Ovary (tissue), 9 donors: ENCODE measurements around the gene UTP18. TPM values are rescaled to one million over a fixed set of nuclear protein-coding genes. Genes with fewer than 3 reads are reported as not detected.

Source experiments
- DNase-seq, 5 donors: peaks; one replicate each; pipeline ENCODE4 v3.0.0-alpha.2; 2019 to 2020
- H3K27ac ChIP-seq, 2 donors: fragments of 200-600 bp; one replicate each; pipeline versions ENCODE4 v1.5.1 to v1.8.0; 2019 to 2022
- H3K27me3 ChIP-seq: fragments of 200-600 bp; one replicate; pipeline ENCODE4 v1.8.0; 2022
- H3K36me3 ChIP-seq: fragments of 200-600 bp; sonication (generic); one replicate; pipeline ENCODE4 v1.5.1; 2019
- H3K4me1 ChIP-seq: one replicate; pipeline ENCODE4 v1.8.1; 2013; ENCODE audit warnings: mild to moderate bottlenecking, moderate library complexity; ENCODE audit not compliant: insufficient read depth
- H3K4me3 ChIP-seq: fragments of 200-600 bp; sonication (generic); one replicate; pipeline ENCODE4 v1.5.1; 2017
- H3K9me3 ChIP-seq, 2 donors: fragments of 200-600 bp in 1 of 2; sonication (generic) in 1 of 2; one replicate each; pipeline versions ENCODE4 v1.5.1 to v1.8.1; 2013 to 2019; ENCODE audit warnings: mild to moderate bottlenecking in 1 of 2, moderate library complexity in 1 of 2
- CTCF ChIP-seq, 3 donors: fragments of 450-650 bp in 2 of 3; fragments of 200-600 bp in 1 of 3; IDR thresholded peaks; one replicate each; pipeline versions ENCODE4 v1.5.1 to v1.8.0; 2016 to 2022; ENCODE audit warnings: antibody characterized with exemption in 3 of 3, mild to moderate bottlenecking in 1 of 3
- EP300 ChIP-seq: sonication (generic); formaldehyde crosslinking; IDR thresholded peaks from one replicate; pipeline ENCODE4 v1.6.1; 2017; ENCODE audit warnings: antibody characterized with exemption
- POLR2A ChIP-seq: fragments of 450-650 bp; IDR thresholded peaks from one replicate; pipeline ENCODE4 v1.6.1; 2017; ENCODE audit warnings: antibody characterized with exemption, mild to moderate bottlenecking, moderate library complexity
- WGBS, 3 donors: extraction: QIAGEN DNeasy Blood & Tissue Kit in 1 of 3; methylation state at CpG; one replicate each; pipeline versions ENCODE4 v1.1.5 to v1.1.7; 2013 to 2017; 5-methylcytosine and 5-hydroxymethylcytosine counted together
- intact Hi-C, 4 donors: fragments of 100-400 bp; cut with DNase I; formaldehyde crosslinking; loops; one replicate each; pipeline versions ENCODE4 v1.11.0 to v1.15.1; 2022 to 2023
- polyA plus RNA-seq, 2 donors: library from polyadenylated mRNA; stranded (reverse); fragments of 200-250 nt in 1 of 2; fragments of 350-450 nt in 1 of 2; fragmentation: Illumina TruSeq in 1 of 2; extraction: RNeasy Lipid Tissue Mini Kit (QIAGEN cat#74804) in 1 of 2; gene quantifications; one replicate each; pipeline ENCODE4 v1.2.3, GENCODE V29; 2013 to 2014
- total RNA-seq, 7 donors: library from RNA; depleted of rRNA in 2 of 7; stranded (reverse); fragments of >200 nt in 2 of 7; fragmentation: NEBNext Ultra II Directional in 3 of 7; extraction: Animal tissue kit (Norgen Biotek cat#: 25700) in 3 of 7; gene quantifications; one replicate each; pipeline versions ENCODE4 v1.1.0 to v1.2.4, GENCODE V29; 2016 to 2023
- donor health status: DM: no; HTN: no; CAD: no; lungs with moderate emphysema.
- donor health status: DM: no; HTN: no; CAD: no.
- donor health status: Bipolar disorder and iron deficiency.
- donor health status: DM: yes; HTN: yes; CAD: no.
- donor health status: DM: no; HTN: no; CAD: no.
- donor health status: DM: yes; HTN: yes; CAD: no.

The UTP18 gene
- total and polyA plus RNA-seq, 9 donors, result 25.6 to 41.6 (median 32.3) TPM

- no peaks in the 10 kb centered on the region for H3K9me3 ChIP-seq
- H3K27ac ChIP-seq, result no peak overlapping the region
- DNase-seq, result no peak
- H3K36me3 ChIP-seq, result no peaks in the 10 kb centered on the region
- intact Hi-C loops, result no loop called here
- H3K27me3 ChIP-seq, result no peaks in the 10 kb centered on the region
- 84 to 92% (median 90%) methylated on average over 6 of the region's 6 CpGs for WGBS, 3 donors
- H3K4me1 ChIP-seq, result no peaks in the 10 kb centered on the region
- no peak overlapping the region for H3K4me3 ChIP-seq
- no peak for TF ChIP-seq POLR2A
- TF ChIP-seq CTCF (IDR thresholded peaks at IDR 0.05), result no peak
- TF ChIP-seq EP300, result no peak
Observed at GRCh38 chr17:51269991-51270390, 9.6 kb downstream of the UTP18 start.

GRCh38 chr17:51270636-51271035 is 10.3 kb downstream of the UTP18 start:
- Histone ChIP-seq H3K36me3 (no peaks in the 10 kb centered on the region), H3K4me3 (no peak overlapping the region), H3K9me3 (no peaks in the 10 kb centered on the region), H3K27me3 (no peaks in the 10 kb centered on the region), H3K27ac (no peak overlapping the region), H3K4me1 (no peaks in the 10 kb centered on the region)
- intact Hi-C loops, result no loop called here
- WGBS, 3 donors, result 22 to 52% (median 31%) methylated on average over 1 of the region's 1 CpG
- DNase-seq, result no peak
- no peak for TF ChIP-seq CTCF (IDR thresholded peaks at IDR 0.05)
- TF ChIP-seq POLR2A, result no peak
- no peak for TF ChIP-seq EP300

GRCh38 chr17:51272812-51273211 is 12.5 kb downstream of the UTP18 start:
- H3K27me3 ChIP-seq, result no peaks in the 10 kb centered on the region
- intact Hi-C loops, result no loop called here
- no peaks in the 10 kb centered on the region for H3K36me3 ChIP-seq
- no peak for DNase-seq
- no peak overlapping the region for H3K4me3 ChIP-seq
- H3K27ac ChIP-seq, result no peak overlapping the region
- TF ChIP-seq CTCF (IDR thresholded peaks at IDR 0.05) (no peak), POLR2A (no peak), EP300 (no peak)
- no peaks in the 10 kb centered on the region for H3K9me3 ChIP-seq
- H3K4me1 ChIP-seq, result no peaks in the 10 kb centered on the region
- WGBS, 3 donors, result 97 to 100% (median 98%) methylated on average over 1 of the region's 1 CpG

- Histone ChIP-seq H3K36me3 (no peaks in the 10 kb centered on the region), H3K4me3 (no peak overlapping the region), H3K9me3 (no peaks in the 10 kb centered on the region), H3K27ac (no peak overlapping the region), H3K4me1 (no peaks in the 10 kb centered on the region), H3K27me3 (no peaks in the 10 kb centered on the region)
- no peak for DNase-seq
- intact Hi-C loops, result no loop called here
- 72 to 84% (median 82%) methylated on average over 1 of the region's 1 CpG for WGBS, 3 donors
- no peak for TF ChIP-seq CTCF (IDR thresholded peaks at IDR 0.05)
- no peak for TF ChIP-seq POLR2A
- no peak for TF ChIP-seq EP300
Observed at GRCh38 chr17:51275381-51275780, 15.0 kb downstream of the UTP18 start.

- TF ChIP-seq POLR2A, result no peak
- no peak for TF ChIP-seq EP300
- no peak for TF ChIP-seq CTCF (IDR thresholded peaks at IDR 0.05)
- no peaks in the 10 kb centered on the region for H3K9me3 ChIP-seq
- no peak for DNase-seq
- intact Hi-C loops, result no loop called here
- no peak overlapping the region for H3K4me3 ChIP-seq
- H3K27me3 ChIP-seq, result no peaks in the 10 kb centered on the region
- H3K36me3 ChIP-seq, result no peaks in the 10 kb centered on the region
- no peaks in the 10 kb centered on the region for H3K4me1 ChIP-seq
- H3K27ac ChIP-seq, result no peak overlapping the region
Observed at GRCh38 chr17:51279183-51279582, 18.8 kb downstream of the UTP18 start.
